Activated CD8-positive, alpha-beta memory T cell treated with anti-CD3 and anti-CD28 coated beads, Interleukin-2, amount 50 U/mL, for 1 hour (primary cell): ENCODE measurements around the gene C1orf35.
"Not testable (repeated sequence)": the region's sequence is repeated elsewhere in the genome, so short reads cannot be mapped to it uniquely, and the experiment has no call there.

Experiments used
- DNase-seq: peaks from one replicate; pipeline ENCODE4 v3.0.0-alpha.2; 2020; ENCODE audit errors: extremely low read depth

The C1orf35 gene

DNA sequence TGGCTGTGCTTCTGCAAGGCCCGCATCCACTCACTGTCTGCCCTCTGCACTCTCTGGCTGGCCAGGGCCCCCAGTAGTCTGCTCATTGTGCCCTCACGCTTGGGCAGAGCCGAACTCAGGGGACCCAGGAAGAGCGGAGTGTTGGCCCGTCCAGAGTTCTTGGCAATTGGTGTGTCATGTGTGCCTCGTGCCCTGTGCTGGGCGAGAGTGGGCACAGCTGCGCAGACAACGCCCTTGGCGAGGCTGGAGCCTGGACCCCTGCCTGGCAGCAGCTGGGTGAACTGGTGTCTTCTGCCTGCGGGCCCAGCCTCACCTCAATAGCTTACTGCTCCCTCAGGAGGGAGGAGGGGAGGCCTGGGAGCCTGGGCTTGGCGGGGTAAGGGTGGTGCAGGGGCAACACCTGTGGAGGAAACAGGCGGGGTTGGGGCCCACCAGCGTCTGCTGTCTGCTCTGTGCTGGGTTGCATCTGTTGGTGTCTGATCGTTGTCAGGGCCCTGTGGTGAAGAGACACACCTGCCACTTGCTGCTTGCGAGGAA is 39.1 kb upstream of the C1orf35 start:
- no peak for DNase-seq

DNA sequence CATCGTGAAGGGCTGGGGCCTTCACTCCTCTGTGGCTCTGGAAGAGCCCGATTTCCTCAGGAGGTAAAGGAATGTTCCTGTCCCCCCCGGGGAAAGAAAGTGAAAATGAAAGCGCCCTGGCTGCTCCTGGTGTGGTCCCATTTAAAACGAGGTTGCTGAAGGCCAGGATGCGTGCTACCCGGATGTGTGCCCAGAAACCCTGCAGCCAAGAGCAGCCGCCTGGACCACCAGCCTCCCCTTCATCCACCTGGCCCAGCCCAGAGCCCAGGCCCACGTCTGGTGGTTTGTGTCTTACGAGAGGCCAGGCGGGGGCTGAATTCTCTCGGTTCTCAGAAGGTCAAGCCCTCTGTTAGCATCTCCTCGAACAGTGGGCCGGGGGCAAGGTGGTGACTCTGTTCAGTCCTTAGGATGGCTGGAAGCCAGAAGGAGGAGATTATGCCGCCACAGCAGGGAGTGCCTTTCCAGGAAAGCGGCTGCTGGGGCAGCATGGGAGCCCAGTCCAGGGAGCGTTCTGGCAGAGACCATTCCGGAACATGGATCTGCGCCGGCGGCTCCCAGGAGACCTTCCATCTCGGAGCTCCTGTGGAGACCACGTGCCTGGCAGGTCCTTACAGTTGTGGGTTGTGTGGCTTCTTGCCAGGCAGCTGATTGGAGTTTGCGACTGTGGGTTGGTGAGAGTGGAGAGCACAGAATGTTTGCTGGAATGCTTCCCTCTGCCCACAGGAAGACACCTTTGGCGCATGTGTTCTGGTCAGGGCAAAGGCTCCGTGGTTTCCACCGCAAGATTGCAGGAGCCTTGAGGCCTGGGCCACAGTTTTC is 38.3 kb upstream of the C1orf35 start:
- DNase-seq = no peak

DNA sequence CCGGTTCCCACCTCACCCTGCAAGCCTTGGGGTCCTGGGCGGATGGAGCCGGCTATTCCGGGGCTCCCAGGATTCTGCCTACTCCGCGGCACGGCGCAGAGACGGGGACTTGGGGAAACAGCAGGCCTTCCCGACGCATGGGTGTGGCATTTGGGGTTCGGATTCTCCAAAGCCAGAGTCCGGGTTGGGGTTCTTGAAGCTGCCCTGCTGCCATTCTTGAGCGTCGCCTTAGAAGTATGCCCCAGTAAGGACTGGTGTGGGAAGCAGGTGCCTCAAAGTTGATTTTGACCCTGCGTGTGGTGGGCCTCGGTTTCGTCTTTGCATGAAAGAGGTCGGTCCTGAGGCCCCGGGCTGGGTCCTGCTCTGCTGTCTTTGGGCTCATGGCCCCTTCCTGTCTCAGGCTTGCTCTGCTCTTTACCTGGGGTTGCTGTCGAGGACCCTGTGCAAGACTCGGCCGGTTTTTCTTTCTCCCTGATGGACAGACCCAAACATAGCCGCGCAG is 37.6 kb upstream of the C1orf35 start:
- no peak for DNase-seq

DNA sequence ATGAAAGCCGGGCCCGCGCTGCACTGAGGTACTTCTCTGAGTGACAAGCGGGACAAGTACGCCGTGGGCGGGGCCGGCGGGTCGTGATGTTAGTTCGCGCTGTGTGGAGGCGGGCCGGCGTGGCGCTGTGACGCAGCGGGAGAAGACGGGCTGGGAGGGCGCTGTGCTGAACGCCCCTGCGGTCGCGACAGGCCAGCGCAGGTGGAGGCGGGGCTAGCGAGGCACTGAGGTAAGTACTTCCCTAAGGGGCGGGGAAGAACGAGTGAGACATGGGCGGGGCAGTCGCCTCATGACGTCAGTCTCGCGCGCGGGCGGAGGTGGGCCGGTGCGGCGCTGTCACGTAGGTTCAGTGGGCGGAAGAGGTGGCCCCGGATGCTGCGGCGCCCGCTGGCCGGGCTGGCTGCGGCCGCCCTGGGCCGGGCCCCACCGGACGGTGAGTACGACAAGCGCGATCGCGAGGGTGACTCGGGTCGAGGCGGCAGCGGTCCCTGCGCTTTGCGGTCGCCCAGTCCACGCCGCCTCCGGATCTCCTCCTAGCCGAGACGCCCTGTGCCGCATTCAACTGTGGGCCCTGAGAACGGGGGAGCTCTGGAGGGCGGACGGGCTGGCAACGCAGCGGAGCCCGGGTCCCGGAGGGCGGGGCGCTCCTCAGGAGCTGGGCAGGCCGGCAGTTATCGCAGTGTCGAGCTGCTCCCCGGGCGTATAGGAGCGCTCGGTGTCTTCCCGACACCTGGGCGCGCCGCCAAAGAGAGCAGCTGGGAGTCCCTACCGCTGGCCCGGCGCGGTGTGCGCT is 37.0 kb upstream of the C1orf35 start, which contains the start of gene GUK1:
TSS of gene GUK1 (plus strand) at position 349 of the 793 bp plus-strand sequence. CDS start at position 373, 24 bp downstream.
- peak; percentile 100 for DNase-seq

DNA sequence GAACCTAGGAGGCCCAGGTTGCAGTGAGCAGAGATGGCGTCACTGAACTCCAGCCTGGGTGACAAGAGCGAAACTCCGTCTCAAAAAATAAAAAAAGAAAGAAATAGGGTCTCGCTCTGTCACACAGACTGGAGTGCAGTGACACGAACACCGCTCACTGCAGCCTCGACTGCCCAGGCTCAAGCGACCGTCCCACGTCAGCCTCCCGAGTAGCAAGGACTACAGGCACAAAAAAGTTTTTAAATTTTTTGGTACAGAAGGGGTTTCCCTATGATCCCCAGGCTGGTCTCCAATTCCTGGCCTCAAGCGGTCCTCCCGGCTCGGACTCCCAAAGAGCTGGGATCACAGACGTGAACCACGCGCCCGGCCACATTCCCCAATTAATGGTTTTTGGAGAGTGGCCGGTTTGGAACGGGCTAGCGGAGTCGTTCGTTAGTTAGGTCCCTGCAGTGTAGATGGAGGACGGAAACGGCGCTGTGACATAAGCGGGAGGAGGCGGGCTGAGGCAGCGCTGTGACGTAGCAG is 36.3 kb upstream of the C1orf35 start:
- DNase-seq = no peak

DNA sequence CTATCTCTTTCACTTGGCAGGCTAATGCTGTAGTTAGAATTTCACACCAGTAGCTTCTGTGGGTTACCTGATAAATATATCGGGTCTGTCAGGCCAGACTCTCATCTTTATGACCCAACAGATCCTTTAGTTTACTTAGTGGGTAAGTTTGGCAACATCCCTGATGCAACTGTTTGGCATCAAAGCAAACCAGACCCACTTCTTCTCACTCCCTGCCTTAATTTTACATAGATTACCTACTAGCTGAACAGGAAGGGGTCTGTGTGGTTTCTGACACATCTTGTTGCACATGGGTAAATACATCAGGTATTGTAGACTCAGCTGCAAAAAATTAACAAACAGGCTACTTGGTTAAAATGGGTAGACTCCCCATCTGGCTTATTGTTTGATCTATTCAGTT is 33.8 kb upstream of the C1orf35 start:
- DNase-seq = no peak

DNA sequence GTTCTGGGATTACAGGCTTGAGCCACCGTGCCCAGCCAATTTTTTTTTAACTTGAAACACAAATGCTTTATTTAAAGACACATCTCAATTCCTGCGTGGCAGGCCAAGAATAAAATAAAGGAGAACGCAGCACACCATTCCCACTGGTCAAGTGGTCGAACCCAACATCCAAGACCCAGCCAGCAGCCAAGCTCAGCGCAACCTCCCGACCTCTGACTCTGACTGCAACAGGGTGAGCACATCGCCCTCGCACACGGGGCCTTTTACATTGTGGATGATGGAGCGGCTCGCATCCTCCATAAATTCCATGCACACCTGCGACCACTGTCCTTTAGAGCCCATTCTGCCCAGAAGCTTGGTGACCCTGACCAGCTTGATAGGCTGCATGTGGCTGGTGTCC is 31.5 kb upstream of the C1orf35 start:
- DNase-seq = no peak

DNA sequence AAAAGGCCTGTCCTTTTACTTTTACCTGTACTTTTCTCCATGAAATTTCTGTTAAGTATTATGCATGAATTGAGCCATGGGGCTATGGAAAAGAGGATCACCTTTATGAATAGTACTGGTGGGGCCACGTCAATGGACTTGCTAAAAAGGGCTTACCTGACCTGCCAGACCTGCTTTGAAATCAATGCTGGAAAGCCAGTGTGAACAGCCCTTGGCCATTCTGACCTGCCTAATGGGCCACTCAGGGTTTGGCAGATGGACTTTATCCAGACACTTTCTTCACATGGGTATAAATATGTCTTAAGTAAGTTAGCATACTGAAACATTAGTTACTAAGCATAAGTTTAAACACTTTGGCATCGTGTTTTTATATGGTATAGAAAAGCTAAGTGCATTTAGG is 28.6 kb upstream of the C1orf35 start:
- no peak for DNase-seq

DNA sequence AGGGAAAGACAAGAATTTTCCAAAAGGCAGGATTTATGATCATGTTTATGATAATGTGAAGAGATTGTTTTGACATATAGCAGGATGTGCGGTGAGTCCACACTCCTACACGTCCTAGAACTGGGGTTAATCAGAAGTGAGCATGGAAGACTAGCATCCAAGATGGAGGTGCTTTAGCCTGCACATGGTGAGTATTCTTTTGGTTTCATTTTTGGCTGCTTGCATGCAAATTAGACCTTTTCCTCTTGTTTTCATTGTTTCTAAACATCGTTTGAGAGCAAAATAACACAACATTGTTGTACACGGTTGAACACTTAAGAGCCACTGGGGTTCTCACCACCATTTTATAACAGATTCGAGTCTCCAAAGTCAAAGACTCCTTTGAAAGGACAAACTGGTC is 22.1 kb upstream of the C1orf35 start:
- no peak for DNase-seq

DNA sequence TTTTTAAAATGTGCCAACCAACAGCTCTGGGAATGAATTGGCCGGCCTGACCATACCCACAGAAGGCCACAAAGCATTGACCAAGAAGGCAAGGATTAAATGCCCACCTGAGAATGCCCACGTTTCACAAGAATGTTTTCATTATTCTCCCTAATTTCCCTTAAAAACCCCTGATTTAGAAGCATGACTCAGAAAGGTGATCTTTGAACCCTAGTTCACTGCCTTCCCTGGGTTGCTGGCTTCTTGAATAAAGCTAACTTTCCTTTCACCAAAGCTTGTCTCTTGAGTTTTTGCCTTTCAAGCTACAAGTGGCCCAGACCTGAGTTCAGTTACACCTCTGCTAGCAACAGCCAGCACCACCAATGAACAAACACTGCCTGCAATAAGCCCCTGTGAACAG is 20.4 kb upstream of the C1orf35 start:
- DNase-seq = no peak

DNA sequence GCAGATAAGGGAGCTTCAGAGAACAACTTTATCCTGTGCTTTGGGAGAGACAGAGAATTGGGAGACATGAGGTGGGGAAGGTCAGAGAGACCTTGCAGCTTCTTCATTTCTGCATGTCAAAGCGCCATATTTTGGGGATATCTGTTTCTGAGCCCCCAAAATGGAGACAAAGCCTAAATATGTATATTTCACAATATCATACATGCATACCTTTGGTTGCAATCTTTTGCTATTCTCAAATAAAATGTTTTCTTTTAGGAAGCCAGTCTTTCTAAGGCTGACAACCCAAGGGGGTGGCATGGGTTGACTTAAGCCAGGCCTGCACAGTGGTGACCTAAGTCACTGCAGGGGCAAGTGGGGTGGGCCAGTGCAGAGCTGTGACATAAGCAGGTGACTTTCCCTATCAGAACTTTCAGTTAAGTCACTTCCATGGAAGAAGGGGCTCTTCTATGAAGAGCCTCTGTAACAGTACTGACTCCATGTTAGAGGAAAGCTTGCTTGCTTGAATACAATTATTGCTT is 19.9 kb upstream of the C1orf35 start:
- no peak for DNase-seq

DNA sequence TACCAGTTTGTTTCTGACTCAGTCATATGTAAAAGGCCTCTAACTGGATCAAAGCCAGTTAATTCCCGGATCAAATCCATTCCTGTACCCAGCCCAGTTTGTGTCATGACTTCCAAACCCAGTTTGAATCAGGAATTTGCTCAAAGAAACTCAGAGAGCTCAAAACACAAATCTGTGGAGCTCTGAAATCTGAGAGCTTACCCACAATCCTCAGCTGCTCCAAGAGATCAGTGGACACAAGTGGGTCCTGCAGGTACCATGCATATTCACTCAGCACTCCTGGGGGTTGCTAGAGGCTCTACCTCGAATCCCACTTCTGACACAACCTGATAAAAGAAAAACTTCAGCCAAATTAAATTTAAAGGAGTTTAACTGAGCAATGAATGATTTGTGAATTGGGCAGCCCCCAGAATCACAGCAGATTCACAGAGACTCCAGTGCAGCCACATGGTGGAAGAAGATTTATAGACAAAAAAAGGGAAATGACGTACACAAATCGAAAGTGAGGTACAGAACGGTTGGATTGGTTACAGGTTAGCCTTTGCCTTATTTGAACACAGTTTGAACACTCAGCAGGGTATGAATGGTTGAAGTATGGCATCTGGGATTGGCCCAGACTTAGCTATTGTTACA is 17.8 kb upstream of the C1orf35 start:
- no peak for DNase-seq

DNA sequence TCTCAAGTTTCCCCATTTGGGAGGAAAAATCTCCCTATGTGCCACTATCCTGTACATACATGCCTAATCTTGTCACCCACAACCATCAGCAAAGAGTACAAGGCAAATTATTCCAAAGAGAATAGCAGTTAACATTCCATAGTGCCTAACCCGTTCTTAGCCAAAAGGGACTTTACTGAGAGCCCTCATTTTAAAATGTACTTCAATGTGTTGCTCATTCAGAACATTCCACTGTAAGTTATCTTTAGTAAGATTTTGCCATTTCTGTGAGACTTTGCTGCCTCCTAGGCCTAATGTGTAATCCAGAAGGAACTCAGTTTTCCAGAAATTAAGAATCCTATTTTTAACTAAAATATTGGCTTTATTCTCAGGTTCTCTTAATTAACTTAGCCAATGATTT is 17.2 kb upstream of the C1orf35 start:
- no peak for DNase-seq

DNA sequence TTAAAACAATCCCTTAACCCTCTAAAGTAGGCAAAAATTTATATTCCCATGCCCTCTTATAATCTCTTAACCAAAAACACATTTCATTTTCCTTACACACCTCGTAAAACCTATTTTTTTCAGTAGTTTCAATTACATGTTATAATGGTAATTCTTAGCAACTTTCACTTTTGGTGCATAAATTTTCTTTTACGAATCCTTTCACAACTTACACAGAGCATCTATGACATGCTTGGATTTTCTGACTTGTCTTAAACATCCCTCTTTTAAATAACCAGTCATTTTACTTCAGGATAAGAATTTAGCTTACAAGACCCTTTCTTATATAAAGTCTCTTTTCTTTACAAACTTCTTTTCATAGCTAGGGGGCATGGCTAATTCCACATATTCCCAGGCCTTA is 14.9 kb upstream of the C1orf35 start:
- no peak for DNase-seq

DNA sequence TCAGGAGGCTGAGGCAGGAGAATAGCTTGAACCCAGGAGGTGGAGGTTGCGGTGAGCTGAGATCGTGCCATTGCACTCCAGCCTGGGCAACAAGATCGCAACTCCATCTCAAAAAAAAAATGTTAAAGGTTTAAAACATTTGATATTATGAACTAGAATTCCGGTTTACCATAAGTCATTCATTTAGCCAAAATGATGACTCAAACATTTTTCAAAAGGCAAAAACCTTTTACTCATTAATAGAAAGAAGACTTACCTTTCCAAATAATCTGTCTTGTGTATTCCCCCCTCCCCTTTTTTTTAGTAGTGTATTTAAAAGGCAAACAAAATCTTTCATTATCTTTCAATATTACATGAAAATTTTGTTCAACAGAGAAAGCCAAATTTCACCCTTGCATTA is 14.2 kb upstream of the C1orf35 start:
- no peak for DNase-seq

DNA sequence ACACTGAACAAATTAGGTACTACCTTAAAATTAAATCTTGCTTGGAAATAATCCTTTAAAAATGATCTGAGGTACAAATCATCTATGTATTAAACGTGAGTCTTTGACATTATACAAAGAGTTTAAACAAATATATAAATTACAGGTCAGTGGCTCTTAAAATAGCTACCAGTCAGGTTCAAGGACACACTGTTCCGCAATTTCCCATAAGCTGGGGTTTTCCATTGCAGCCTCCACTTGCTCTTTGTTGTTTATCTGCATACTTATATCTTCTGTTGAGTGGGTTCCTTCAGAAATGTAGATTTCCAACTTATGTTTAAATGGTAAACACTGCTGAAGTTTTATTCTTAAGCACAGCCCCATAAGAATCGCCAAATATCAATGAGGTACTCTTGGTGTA is 11.7 kb upstream of the C1orf35 start:
- DNase-seq = no peak

DNA sequence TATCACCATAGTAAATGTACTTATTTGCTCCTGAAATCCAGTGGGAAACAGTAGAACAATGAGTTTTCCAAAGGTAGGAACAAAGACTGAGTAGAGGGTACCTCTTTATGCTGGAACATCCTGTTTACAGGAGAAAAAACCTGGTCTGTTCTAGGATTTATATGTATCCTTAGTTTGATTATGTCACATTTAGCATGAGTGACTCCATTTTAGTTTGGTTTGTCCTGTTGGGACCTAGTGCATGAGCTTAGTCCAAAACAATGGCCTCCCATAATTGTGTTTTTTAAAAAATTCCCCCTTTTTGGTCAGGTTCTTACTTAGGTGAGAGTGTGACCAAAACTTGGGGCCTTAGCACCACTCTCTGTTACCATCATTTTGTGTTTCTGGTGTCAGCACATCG is 9.5 kb upstream of the C1orf35 start:
- no peak for DNase-seq

DNA sequence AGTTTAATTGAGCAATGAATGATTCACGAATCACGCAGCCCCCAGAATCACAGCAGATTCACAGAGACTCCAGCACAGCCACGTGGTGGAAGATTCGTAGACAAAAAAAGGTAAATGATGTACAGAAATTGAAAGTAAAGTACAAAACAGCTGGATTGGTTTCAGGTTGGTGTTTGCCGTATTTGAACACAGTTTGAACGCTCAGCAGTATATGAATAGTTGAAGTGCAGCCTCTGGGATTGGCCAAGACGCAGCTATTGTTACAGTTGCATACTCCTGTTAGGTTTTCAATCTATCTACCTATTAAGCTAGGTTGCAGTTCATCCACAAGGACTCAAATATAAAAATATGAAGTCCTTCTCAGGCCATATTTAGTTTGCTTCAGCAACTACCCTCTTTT is 9.0 kb upstream of the C1orf35 start:
- no peak for DNase-seq

DNA sequence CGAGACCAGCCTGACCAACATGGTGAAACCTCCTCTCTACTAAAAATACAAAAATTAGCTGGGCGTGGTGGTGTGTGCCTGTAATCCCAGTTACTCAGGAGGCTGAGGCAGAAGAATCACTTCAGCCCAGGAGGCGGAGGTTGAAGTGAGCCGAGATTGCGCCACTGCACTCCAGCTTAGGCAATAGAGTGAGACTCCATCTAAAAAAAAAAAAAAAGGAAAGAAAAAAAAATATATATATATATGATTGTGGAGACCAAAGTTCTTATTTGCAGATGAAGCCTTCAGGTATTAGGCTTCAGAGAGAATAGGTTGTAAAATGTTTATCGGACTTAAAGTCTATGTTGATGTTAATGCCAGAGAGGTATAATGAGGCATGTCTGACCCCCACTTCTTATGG is 8.2 kb upstream of the C1orf35 start:
- not testable (repeated sequence) for DNase-seq

DNA sequence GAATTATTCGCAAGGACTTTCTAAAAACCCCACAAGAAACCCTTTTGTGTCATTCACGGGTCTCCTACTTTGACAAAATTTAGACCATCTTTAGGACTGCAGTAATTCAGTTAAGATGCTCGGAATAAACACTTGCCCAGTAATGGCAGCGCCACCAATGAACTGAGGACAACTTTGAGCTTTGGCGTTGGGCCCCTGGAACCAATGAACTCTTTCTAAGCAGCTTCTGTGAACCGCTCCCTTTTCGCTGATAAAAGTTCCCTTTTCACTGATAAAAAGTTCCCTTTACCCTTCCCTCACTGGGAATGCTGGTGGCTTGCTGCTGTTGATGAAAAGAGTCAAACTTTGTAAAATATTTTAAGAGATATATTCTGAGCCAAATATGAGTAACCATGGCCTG is 7.4 kb upstream of the C1orf35 start:
- DNase-seq = no peak

DNA sequence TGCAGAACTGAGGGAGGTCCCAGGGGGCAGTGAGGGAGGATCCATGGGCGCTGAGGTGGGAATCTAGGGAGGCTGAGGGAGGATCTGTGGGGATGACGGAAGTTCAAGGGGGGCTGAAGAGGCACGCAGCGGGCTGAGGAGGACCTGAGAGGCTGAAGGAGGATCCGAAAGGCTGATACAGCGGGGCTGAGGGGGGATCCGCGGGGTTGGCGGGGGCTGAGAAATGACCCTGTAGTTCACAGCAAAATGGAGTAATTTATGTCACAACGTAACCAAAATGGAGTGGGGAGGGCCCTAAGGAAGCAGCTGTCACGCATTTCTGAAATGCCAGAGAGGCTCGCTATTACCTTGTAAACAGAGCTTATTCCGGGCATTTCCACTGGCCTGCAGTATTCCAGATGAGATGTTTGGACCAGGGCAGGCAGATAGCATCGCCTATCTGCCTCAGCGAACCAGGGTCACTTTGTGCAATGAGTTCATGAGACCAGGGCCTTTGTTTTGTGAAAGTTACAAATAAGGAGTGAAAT is 6.9 kb upstream of the C1orf35 start:
- DNase-seq = no peak
